SW480 (cell line): Measurements from ENCODE around the gene WASF3.

Experiments used
- DNase-seq: peaks from one replicate; pipeline ENCODE4 v3.0.0-alpha.2; 2016; ENCODE audit warnings: low spot score

WASF3 gene

GRCh38 chr13:26681036-26681435, 123.6 kb downstream of the WASF3 start:
- DNase-seq: no peak

DNA sequence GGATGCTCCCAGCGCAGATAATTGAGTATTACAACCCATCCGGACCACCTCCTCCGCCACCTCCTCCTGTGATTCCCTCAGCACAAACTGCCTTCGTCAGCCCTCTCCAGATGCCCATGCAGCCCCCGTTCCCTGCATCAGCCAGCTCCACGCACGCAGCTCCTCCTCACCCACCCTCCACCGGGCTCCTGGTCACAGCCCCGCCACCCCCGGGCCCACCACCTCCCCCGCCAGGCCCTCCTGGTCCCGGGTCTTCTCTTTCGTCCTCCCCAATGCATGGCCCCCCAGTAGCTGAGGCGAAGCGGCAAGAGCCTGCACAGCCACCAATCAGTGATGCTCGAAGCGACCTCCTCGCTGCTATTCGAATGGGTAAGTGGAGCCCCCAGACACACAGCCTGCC, 125.1 kb downstream of the WASF3 start:
- no peak for DNase-seq

DNA sequence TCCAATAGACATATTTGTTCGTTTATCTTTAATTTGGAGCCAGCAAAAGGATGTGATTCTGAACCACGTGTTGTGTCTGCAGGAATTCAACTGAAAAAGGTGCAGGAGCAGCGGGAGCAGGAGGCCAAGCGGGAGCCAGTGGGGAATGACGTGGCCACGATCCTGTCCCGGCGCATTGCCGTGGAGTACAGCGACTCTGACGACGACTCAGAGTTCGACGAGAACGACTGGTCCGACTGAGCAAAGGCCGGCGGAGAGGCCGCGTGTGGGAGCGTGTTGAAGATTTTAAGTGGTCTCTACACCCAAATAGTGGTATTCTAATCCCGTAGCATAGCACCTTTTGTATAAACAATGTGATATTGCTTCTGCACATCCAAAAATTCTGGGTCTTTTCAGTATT, 128.1 kb downstream of the WASF3 start:
- DNase-seq: no peak

- DNase-seq: no peak
Measured at GRCh38 chr13:26686285-26686684, 128.8 kb downstream of the WASF3 start.

GRCh38 chr13:26688286-26688685, 130.8 kb downstream of the WASF3 start:
- DNase-seq: no peak

GRCh38 chr13:26688980-26689379, 131.5 kb downstream of the WASF3 start:
- no peak for DNase-seq

DNA sequence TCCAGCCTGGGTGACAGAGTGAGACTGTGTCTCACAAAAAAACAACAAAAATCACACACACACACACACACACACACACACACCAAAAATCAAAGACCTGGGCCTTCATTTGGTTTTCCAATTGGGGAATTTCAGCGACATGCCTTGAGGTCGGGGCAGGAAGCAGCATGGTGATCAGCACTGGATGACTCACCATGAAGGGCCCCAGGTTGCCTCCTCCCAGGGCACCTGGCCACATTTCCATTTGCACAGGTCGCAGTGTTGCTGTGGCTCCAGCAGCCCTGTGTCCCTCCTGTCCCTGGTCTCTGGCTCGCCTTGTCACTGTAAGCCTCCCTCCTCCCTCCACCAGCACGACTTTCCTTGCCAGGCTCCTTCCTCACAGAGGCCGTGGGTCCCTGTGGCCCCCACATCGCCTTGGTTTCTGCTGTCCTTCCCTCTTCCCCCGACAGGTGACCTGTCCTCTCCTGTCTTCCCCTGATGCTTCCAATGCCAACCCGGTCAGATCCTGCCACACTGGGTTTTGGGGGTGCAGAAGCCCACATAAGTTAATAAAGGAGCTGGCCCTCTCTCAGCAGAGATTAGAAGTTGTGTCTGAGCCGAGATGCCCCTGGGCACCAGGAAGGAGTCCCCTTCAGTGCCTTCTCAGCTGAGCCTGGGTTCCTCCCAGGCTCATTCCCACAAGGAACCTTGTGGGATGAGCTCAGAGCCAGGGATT, 136.4 kb downstream of the WASF3 start:
- DNase-seq: peak; percentile 58

- no peak for DNase-seq
Measured at GRCh38 chr13:26694609-26695359, 137.3 kb downstream of the WASF3 start.

- DNase-seq: no peak
Measured at GRCh38 chr13:26695360-26695705, 137.8 kb downstream of the WASF3 start.

DNA sequence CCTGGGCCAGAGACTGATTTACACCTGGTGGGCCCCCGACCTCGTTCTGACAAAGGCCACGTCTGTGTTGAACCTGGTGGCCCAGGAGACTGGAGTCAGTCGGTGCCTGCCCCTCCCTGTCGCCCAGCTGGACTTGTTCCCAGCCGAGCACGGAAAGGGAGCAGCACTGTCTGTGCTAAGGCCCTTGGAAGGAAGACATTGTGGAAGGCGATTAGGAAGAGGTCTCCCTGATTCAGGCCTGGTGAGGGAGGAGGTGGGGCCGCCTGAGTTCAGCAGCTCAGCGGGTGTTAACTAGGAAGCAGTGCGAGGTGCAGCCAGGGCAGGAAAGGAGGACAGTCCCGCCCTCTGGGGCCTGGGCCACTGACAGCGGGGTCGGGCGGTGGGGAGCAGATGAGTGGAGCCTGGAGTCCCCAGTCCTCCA, 138.4 kb downstream of the WASF3 start:
- DNase-seq: no peak

DNA sequence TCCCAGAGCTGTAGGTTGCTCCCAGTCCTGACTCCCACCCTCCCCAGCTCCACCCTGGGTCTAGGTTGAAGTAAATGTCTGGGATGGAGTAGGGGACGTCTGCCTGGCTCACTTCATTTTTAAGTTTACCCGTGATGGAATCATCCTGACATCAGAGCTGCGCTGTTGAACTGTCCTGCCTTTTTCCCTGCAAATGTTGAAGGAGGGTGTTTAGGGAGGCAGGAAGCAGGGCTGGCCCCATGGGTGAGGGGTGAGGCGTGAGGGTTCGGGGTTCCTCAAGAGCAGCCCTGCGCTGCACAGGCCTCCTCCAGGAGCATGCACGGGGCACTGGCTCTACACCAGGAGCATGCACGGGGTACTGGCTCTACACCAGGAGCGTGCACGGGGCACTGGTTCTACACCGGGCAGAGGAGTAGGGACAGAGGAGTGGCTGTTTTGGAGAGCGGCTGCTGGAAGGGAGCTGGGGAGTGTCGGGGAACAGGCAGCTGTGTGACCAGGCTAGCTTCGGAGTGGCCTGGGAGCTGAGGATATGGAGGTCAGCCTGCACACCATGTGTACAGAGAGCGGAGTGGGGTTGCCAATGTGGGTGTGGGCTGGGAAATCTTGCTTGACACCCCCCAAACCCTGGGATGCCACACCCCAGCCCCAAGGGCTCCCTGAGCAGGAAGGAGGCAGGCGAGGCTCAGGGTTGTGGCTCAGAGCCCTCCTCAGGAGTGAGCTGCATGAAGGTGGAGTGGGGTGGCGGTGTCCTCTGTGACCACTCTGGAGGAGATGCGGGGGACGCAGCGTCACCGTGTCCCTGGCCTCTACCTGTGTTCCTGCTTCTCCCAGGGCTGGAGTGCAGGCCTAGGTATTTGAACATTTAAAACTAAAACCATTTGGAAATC, 139.8 kb downstream of the WASF3 start:
- DNase-seq: no peak

DNA sequence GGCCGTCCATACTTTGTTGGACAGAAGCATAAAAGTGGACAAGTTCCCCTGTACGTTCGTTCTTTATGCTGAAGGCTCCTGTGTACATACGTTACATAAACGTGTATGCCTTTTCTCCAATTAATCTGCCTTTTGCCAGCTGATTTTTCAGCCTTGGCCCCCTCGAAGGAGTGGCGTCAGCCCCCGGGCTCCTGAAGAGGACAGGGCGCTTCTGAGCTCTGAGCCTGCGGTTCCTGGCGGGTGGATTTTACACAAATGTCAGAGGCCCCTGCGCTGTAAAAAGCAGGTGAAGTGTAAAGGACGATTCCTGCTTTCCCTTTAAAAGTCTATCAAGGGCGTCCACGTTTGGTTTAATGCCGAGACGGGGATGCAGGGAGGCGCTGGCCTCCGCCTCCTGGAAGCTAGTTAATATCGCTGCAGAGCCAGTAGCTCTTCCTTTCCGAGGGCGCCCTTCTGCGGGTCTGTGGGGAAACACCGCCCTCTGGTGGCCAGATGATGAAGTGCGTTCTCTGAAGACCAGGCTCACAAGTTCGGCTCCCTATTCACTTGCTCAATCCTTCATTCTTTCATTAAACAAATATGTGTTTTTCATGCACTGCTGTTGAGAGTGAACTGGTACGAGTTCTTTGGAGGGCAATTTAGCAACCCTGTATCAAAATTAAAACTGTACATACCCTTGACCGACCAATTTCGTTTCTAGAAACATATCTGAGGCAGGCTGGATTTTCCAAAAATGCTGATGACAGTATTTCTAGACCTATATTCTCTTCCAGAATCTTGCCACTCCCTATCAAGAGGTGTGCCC, 141.1 kb downstream of the WASF3 start:
- peak; percentile 82 for DNase-seq

- DNase-seq: no peak
Measured at GRCh38 chr13:26699197-26699490, 141.7 kb downstream of the WASF3 start.

GRCh38 chr13:26705536-26705935, 148.1 kb downstream of the WASF3 start:
- no peak for DNase-seq

DNA sequence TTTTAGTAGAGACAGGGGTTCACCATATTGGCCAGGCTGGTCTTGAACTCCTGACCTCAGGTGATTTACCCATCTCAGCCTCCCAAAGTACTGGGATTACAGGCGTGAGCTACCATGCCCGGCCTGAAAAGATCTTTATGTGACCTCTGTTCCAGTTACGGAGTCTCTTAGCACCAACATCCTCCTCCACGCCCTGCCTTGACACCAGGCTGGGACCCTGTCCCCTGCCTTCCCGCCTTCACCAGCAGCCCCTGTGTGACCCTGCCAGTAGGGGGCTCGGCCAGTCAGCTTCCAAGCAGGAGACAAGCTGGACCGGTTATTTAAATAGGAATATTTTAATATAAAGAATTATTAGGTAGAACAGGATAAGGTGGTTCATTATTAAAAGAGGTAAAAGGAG, 148.9 kb downstream of the WASF3 start:
- no peak for DNase-seq

GRCh38 chr13:26707122-26708006, 149.9 kb downstream of the WASF3 start:
- DNase-seq: peak; percentile 72

GRCh38 chr13:26708007-26708297, 150.5 kb downstream of the WASF3 start:
- no peak for DNase-seq

DNA sequence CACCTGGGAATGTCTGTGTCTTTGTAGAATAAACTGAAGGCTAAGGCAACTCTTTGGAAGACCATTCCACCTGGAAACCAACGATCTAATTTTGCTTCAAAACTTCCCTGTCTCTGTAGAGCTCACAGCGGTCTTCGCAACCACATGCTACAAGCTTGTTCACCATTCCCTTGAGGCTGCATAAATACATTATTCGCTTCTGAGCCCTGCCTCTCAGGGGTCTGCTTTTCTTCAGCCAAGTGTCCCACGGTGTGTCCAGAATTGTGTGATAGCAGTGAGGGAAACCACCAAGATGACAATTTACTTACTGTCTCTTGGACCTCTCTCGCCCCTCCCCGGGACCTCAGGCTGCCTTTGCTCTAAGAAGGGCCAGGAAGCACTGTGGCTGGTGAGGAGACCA, 152.0 kb downstream of the WASF3 start:
- DNase-seq: no peak

DNA sequence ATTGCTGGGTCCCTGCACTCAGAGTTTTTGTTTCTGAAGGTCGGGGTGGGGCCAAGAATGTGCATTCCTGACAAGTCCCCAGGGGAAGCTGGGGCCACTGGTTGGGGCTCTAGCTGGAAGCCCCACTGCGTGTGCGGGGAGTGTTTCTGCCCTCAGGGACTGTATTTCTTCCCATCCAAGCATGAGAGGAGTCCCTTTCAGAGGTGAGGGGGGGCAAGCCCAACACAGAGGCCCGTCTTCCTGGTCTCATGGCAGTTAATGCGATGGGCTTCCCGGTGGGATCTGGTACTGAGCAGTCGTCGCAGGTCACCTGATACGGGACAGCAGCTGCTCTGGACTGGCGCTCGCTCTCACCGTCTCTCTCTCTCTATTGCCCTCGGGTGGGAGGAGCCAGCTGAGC, 152.7 kb downstream of the WASF3 start:
- DNase-seq: no peak

DNA sequence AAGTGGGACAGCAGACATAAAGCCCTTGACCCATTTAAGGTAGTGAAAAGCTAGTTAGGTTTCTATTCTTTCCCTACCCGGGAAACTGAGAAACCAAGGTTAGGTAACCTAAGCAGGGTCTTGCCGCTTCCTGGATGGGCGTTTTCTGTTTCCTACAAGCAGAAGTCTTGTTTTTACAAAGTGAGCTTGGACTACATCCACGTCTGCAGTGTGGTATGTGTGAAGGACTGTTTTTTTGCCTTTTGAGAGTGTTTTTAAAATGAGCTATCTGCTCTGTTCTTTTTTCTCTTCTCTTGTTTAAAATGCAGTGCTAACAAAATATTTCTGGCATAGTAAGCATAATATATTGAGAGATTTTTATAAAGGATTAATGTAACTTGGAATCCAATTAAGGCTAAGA, 153.7 kb downstream of the WASF3 start:
- DNase-seq: no peak

DNA sequence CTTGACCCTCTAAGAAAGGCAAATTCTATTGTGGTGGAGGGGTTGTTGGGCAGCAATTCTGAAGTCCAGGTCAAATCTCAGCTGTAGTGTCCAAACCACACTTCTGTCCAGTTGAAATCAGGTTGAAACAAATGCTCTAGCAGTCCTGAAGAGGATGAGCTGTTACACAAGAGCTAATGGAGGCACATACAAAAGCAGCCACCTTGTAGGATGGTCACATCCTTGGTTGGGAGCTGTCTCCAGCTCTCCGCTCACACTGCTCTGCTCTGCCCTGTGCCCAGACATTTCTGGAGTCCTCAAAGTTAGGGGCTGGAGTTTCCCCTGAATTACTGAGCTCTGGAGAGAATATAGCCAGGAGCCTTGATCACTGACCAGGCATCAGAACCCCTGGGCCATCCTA, 155.9 kb downstream of the WASF3 start:
- DNase-seq: no peak
